ENCODE results near the gene IREB2.

Gene IREB2

DNA sequence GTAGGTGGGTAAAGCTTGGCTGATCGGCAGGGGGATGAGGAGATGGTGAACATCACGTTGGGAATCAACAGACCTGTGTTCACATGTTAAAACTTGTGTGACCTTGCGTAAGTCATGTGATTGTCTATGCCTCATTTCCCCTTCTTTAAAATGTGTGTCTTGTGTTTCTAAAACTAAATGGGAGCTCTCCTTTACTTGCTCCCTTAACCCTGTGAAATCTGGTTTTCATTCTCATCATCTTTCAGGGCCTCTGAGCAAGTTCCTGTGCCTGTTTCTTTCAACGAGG, 29.7 kb upstream of the IREB2 start:
- H3K79me2 ChIP-seq (ENCODE audit: insufficient read depth, low read length): no peaks in the 10 kb centered on the region
- H3K9ac ChIP-seq (ENCODE audit: low read length): no peak overlapping the region
- H3K27ac ChIP-seq (ENCODE audit: low read depth, low read length): no peak overlapping the region
- H3F3A ChIP-seq (ENCODE audit: insufficient read depth): no peaks in the 10 kb centered on the region
- H3K27me3 ChIP-seq (ENCODE audit: low read length): no peaks in the 10 kb centered on the region
- peaks cover 7% of the 10 kb centered on the region; the same call in 1 of the 2 replicates for H3K9me3 ChIP-seq (ENCODE audit: insufficient read depth, low read length)
- H3K9me2 ChIP-seq (replicated peaks; ENCODE audit: insufficient read depth, low read length): no peaks in the 10 kb centered on the region
- H4K20me1 ChIP-seq (ENCODE audit: low read depth, low read length): no peaks in the 10 kb centered on the region
- H3K36me3 ChIP-seq (ENCODE audit: low read length): no peaks in the 10 kb centered on the region
- H3K4me3 ChIP-seq (ENCODE audit: insufficient read depth, low read length, poor library complexity, severe bottlenecking): no peak overlapping the region
- no peak overlapping the region for H2AFZ ChIP-seq (ENCODE audit: low read depth, low read length, severe bottlenecking)
- no peak for TF ChIP-seq EZH2phosphoT487 (conservative IDR thresholded peaks at IDR 0.05; ENCODE audit: low read length)
- TF ChIP-seq CTCF (IDR thresholded peaks at IDR 0.05; ENCODE audit: insufficient read depth, low read length, poor library complexity, severe bottlenecking): no peak
- no peak overlapping the region for H3K4me2 ChIP-seq (ENCODE audit: low read depth, low read length, poor library complexity, severe bottlenecking)

DNA sequence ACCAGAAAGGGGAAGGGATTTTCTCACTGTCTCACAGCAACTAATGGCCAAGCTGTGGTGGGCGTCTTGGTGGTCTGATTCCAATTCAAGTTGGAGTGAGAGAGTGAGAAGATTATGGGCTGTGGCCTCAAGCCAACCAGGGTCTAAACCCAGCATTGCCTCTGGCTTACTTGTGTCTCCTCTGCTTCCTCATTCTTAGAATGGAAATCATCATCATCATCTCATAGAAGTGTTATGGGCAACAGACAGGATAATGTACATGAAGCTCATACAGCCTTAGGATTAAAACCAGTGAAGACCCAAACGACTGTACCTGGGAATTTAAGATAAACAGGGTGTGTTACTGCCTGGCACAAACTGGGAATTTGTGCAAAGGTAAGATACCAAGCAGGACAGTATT, 29.1 kb upstream of the IREB2 start:
- Histone ChIP-seq H3K9me2 (replicated peaks; ENCODE audit: insufficient read depth, low read length) (no peaks in the 10 kb centered on the region), H3F3A (ENCODE audit: insufficient read depth) (no peaks in the 10 kb centered on the region), H4K20me1 (ENCODE audit: low read depth, low read length) (no peaks in the 10 kb centered on the region), H2AFZ (ENCODE audit: low read depth, low read length, severe bottlenecking) (no peak overlapping the region), H3K9me3 (ENCODE audit: insufficient read depth, low read length) (peaks cover 7% of the 10 kb centered on the region; the same call in 1 of the 2 replicates), H3K27me3 (ENCODE audit: low read length) (no peaks in the 10 kb centered on the region), H3K27ac (ENCODE audit: low read depth, low read length) (no peak overlapping the region), H3K36me3 (ENCODE audit: low read length) (no peaks in the 10 kb centered on the region), H3K79me2 (ENCODE audit: insufficient read depth, low read length) (no peaks in the 10 kb centered on the region), H3K4me2 (ENCODE audit: low read depth, low read length, poor library complexity, severe bottlenecking) (no peak overlapping the region), H3K4me3 (ENCODE audit: insufficient read depth, low read length, poor library complexity, severe bottlenecking) (no peak overlapping the region), H3K9ac (ENCODE audit: low read length) (no peak overlapping the region)
- TF ChIP-seq CTCF (IDR thresholded peaks at IDR 0.05; ENCODE audit: insufficient read depth, low read length, poor library complexity, severe bottlenecking) (no peak), EZH2phosphoT487 (conservative IDR thresholded peaks at IDR 0.05; ENCODE audit: low read length) (no peak)

- Histone ChIP-seq H3K79me2 (ENCODE audit: insufficient read depth, low read length) (no peaks in the 10 kb centered on the region), H3K9me2 (replicated peaks; ENCODE audit: insufficient read depth, low read length) (no peaks in the 10 kb centered on the region), H3F3A (ENCODE audit: insufficient read depth) (no peaks in the 10 kb centered on the region), H3K4me3 (ENCODE audit: insufficient read depth, low read length, poor library complexity, severe bottlenecking) (no peak overlapping the region), H3K9me3 (ENCODE audit: insufficient read depth, low read length) (peaks cover 5% of the 10 kb centered on the region; the same call in 1 of the 2 replicates), H4K20me1 (ENCODE audit: low read depth, low read length) (no peaks in the 10 kb centered on the region), H3K4me2 (ENCODE audit: low read depth, low read length, poor library complexity, severe bottlenecking) (no peak overlapping the region), H3K9ac (ENCODE audit: low read length) (no peak overlapping the region), H2AFZ (ENCODE audit: low read depth, low read length, severe bottlenecking) (no peak overlapping the region), H3K27ac (ENCODE audit: low read depth, low read length) (no peak overlapping the region), H3K36me3 (ENCODE audit: low read length) (no peaks in the 10 kb centered on the region), H3K27me3 (ENCODE audit: low read length) (no peaks in the 10 kb centered on the region)
- no peak for TF ChIP-seq CTCF (IDR thresholded peaks at IDR 0.05; ENCODE audit: insufficient read depth, low read length, poor library complexity, severe bottlenecking)
- no peak for TF ChIP-seq EZH2phosphoT487 (conservative IDR thresholded peaks at IDR 0.05; ENCODE audit: low read length)
These were observed 27.0 kb upstream of the IREB2 start for GRCh38 chr15:78411061-78411460.

Data from SU-DHL-6 (cell line).